GM21526 (cell line): ENCODE results near the gene C1GALT1C1L.
A peak's percentile ranks its signal among the peaks of the same experiment; 100 is the strongest.
"Not testable (repeated sequence)": the region's sequence is repeated elsewhere in the genome, so short reads cannot be mapped to it uniquely, and the experiment has no call there.

Experiments
- ATAC-seq: cut with Tn5 transposase; IDR thresholded peaks from one replicate; pipeline ENCODE4 v1.9.1; 2021; ENCODE audit warnings: moderate library complexity; ENCODE audit not compliant: unreplicated experiment, low FRiP score

The C1GALT1C1L gene

DNA sequence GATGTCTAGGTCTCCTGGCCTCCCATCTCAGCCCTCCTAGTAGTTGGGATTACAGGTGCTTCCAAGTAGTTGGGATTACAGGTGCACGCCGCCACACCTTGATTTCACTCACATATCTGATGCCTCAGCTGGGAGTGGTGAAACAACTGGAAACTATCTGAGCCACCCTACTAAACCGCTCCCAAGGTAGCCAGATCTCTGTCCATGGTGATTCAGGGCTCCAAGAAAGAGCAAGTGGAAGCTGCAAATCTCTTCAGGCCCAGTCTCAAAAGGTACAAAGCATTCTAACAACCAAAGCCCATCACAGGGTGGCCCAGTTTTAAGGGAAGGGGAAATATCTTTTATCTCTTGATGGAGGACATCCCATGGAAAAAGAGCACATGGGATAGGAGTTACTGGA, 19.0 kb downstream of the C1GALT1C1L start:
- no peak for ATAC-seq

DNA sequence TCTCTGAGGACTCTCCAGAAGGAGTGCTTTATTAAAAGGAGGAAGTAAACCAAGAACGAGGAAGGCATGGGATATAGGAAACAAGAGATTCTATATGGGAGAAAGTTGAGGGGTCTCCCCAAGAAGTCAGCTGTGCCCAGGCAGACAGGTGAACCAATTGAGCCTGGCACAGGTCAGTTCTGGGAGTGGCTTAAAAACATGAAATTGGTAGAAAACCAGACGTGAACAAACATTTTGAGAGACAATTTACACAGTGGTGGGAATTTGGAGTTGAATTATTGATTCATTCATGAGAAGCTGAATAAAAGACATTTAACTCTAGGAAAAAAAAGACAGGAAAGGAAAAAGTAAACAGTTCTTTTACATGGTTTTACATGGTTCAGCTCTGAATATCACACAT, 22.7 kb downstream of the C1GALT1C1L start:
- ATAC-seq = no peak

DNA sequence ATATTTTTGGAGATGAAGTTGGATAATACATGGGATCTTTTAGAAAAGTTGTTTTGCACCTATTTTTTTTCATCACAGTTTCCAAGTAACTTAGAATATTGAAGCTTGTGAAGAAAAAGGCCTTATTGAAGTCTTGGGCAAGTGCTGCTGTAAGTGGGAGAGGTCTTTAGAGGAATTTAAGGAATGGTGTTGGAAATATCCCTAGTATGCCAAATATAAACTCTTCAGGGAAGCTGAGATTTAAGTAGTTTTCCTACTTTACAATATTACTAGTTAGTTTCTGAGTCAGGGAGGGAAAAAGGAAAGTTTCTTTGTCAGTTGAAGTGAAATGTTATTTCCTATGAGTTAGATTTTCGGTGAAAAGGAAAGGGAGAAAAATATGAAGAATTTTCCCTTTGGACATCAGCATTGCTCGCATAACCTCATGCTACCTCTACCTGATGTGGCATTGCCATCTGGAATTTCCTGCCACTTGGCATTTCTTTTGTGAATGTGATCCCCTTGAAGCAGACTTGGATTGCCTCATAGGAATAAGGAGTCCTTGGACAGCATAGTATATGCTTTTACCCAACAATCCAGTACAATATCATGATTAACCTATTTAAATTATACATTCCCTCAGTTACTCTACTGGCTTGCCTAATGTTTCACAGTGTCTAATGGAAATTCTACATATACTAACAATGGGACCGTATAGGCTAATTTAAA, 27.1 kb downstream of the C1GALT1C1L start:
- no peak for ATAC-seq

DNA sequence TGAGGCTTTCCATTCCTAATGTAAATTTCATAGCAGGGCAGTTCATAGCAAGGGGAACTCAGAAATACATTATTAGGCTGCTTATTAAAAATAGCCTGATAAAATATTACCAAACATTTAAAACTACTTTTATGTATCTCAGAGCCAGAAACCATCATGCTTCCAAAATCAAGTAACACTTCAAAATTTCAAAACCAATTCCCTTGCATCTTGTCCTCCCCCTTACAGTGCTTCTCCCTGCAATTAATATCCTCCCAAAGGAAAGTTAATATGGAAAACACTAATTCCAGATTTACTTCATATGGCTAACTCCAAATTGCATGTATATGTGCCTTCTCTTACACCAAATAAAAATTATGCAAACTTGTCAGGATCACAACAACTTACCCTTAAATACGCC, 32.5 kb downstream of the C1GALT1C1L start:
- ATAC-seq = no peak

DNA sequence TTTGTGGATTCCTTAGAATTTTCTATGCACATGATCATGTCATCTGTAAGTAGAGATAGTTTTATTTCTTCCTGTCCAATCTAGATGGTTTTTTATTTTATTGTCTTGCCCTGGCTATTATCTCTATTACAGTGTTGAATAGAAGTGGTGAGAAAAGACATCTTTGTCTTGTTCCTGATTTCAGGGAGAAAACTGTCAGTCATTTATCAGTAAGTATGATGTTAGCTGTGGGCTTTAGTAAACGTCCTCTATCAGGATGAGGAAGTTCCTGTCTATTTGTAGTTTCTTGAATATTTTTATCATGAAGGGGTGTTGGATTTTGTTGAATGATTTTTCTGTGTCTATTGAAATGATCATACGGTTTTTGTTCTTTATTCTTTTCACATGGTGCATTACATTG, 33.9 kb downstream of the C1GALT1C1L start:
- ATAC-seq = no peak

DNA sequence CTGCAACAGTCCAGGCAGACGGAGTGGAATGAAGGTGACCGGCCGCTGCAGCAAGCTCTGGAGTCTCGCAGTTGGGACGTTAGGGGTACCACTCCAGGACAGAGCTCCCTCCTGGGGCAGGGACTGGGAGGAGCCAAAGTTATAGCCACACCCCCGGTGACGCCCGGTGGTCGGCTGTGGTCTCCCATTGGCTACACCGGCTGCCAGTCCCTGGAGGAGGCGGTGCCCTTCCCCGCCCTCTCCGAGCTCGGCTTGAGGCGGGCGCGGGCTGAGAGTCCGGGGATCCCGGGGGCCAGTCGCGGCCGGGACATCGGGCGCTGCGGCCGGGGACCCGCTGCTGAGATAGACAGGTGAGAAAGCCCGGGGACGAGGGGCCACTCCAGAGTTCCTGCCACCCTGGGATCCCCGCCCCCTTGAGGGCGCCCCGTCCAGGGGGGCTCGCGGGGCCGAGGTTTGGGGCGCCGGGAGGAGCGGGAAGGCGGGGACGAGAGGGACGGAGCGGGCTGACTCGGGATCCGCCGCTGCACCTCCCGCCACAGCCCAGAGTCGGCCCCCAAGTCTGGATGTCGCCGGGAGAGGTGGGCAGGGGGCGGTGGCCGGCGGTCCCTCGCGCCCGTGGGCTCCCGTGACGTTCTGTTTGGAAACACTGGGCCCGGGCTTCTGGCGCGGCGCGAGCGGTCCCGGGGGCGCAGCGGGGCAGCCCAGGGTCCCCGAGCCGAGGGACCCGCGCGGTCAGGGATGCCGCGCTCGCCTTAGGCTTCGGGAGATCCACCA, 39.0 kb downstream of the C1GALT1C1L start, which contains the start of gene PLEKHH2:
Gene PLEKHH2, plus strand, starts transcription at position 231 of the 774 bp plus-strand sequence. CDS start 7,414 bp downstream, outside the sequence.
- ATAC-seq = peak; percentile 100

DNA sequence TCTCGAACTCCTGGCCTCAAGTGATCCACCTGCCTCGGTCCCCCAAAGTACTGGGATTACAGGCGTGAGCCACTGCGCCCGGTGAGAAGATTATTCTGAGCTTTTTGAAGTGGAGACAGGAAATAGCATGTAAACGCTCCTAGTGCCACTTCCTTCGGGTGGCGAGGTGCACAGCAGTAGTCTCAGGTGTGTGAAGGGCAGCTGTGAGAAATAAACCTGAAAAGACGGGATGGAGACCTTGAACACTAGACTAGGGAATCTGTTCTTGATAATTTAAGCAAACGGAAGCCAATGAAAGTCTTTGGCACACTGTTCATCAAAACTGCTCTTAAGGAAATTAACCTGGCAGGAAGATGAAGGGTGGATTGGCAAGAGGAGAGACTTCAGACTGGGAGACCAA, 39.6 kb downstream of the C1GALT1C1L start:
- ATAC-seq = no peak

DNA sequence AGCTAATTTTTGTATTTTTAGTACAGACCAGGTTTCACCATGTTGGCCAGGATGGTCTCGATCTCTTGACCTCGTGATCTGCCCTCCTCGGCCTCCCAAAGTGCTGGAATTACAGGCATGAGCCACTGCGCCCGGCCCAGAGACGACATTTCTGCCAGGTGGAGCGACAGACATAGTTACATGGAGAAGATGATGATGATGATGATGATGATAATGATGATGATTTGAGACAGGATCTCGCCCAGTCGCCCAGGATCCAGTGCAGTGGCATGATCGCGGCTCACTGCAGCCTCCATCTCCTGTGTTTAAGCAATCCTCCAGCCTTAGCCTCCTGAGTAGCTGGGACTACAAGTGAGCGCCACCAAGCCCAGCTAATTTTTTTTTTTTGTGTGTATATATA, 40.1 kb downstream of the C1GALT1C1L start:
- ATAC-seq = not testable (repeated sequence)

DNA sequence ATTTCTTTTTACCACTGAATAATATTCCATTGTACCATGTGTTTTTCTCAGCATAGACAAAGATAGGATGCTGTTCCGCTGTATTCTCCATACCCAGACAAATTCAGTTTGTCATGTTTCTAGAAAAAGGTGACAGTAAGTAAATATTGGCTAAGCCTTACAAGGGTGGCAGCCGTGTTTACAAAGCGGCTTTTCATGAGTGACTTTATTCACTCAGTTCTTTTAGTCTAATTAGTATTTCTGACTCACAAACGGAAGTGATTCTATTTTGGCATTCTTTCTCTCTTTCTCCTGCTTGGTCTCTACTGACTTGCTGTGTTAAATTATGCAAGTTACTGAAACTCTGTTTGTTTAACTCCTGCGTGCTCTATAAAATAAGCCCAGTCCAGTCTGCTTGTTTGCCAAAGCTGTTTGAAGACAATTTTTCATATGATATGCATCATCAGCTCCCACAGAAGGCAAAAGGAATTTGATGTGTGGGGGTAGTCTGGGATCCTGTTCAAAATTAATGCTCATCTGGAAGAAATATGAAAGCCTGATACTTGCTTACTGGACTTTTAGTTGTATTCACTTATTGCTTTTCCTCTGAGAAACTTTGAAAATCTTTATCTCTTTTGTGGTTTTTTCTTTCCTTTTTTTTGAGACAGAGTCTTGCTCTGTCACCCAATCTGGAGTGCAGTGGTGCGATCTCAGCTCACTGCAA, 41.5 kb downstream of the C1GALT1C1L start:
- ATAC-seq = no peak

DNA sequence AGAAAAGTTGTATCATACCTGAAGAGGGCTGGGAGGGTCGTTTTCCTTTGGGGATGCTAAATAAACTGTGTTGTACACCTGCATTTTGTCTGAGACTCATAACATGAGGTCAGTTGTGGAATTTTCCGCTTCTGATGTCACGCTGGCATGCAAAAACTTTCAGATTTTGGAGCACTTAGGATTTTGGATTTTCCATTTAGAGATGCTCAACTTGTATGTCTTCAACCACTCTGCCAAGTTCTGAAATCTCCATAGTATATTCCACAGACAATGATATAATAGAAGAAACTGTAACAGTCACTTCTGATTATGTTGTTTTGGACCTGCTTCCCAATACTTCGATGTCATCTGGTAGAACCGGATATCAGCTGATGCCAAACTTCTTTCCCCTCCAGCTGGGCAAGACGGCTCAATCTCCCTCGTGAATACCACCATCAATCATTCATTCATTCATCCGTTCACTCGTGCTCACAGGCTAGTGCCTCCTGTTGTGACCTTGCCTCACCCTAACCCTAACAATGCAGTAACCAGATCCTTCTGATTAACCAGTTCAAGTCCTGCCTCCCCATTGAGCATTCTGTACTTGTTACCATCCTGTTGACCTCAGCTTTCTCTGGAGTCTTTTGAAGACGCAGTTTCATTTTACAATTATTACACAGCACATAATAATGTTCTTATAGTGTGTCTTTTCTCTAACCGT, 44.5 kb downstream of the C1GALT1C1L start:
- no peak for ATAC-seq
